Measurements from ENCODE around the gene CDYL.

DNA sequence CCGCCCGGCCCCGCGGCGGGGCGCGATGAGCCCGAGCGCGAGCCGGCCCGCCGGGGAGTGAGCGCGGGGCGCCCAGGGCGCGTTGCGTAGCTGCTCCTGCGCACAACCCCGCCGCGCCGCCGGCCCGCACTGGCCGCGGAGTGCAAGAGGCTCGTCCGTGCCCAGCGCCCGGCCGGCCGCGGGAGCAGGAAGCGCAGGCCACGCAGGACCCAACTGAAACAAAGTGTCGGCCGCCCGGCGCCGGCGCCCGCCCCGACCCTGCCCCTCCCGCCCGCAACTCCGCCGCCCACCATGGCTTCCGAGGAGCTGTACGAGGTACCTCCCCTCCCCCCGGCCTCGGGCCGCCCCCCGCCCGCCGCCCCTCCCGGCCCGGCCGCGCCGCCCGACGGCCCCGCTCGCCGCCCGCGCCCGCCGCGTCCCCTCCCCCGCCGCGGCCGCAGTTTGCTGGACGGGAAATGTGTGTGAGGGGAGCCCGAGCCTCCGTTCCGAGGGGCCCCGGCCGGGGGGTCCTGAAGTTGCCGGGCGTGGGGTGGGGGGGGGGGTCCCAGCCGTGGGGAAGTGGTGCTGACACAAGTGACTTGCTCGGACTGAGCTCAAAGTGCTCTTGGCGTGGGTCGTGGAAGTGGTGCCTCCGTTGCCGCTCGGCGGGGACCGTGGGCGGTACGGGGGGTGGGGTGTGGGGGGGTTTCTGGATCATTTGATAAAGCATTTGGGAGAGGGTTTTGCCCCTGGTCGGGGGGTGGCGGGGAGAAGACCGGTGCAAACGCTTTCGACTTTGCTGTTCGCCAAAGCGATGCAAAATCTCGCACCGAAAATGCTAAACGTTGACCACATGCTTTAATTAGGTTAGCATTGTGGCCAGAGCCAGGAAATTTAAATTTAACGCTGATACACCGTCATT is 539 bp downstream of the CDYL start:
- TF ChIP-seq, protein P1, sequence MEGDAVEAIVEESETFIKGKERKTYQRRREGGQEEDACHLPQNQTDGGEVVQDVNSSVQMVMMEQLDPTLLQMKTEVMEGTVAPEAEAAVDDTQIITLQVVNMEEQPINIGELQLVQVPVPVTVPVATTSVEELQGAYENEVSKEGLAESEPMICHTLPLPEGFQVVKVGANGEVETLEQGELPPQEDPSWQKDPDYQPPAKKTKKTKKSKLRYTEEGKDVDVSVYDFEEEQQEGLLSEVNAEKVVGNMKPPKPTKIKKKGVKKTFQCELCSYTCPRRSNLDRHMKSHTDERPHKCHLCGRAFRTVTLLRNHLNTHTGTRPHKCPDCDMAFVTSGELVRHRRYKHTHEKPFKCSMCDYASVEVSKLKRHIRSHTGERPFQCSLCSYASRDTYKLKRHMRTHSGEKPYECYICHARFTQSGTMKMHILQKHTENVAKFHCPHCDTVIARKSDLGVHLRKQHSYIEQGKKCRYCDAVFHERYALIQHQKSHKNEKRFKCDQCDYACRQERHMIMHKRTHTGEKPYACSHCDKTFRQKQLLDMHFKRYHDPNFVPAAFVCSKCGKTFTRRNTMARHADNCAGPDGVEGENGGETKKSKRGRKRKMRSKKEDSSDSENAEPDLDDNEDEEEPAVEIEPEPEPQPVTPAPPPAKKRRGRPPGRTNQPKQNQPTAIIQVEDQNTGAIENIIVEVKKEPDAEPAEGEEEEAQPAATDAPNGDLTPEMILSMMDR (conservative IDR thresholded peaks at IDR 0.05): no peak
- TF ChIP-seq EZH2 (IDR thresholded peaks at IDR 0.05; ENCODE audit: low read depth): no peak

Measured in PC-9 (cell line).